Neural cell (in vitro differentiated cells): ENCODE measurements around the gene KCNRG. TPM values are rescaled to one million over a fixed set of nuclear protein-coding genes. Genes with fewer than 3 reads are reported as not detected.

Experiments
- H2AFZ ChIP-seq: fragments of 200-600, 300-800 bp; sonication (generic), shearing (Covaris generic); 2 replicates; pipeline ENCODE4 v1.6.0; 2014; ENCODE audit warnings: low read depth, mild to moderate bottlenecking, antibody characterized with exemption, low read length, moderate library complexity
- H3F3A ChIP-seq: fragments of 200-600 bp; shearing (Covaris generic); 2 replicates; pipeline ENCODE4 v1.6.1; 2016; ENCODE audit warnings: mild to moderate bottlenecking, moderate library complexity, mixed read lengths, antibody characterized with exemption, low read length; ENCODE audit not compliant: insufficient read depth, poor library complexity, severe bottlenecking
- H3K27ac ChIP-seq: fragments of 200-600, 300-800 bp; sonication (generic), shearing (Covaris generic); 2 replicates; pipeline ENCODE4 v1.5.1; 2014; ENCODE audit warnings: mild to moderate bottlenecking, low read length, moderate library complexity
- H3K27me3 ChIP-seq: fragments of 300-800, 200-600 bp; sonication (generic), shearing (Covaris generic); 2 replicates; pipeline ENCODE4 v1.6.0; 2014; ENCODE audit warnings: mild to moderate bottlenecking, low read depth, low read length, moderate library complexity; ENCODE audit not compliant: insufficient read depth
- H3K36me3 ChIP-seq: fragments of 300-800, 200-600 bp; sonication (generic), shearing (Covaris generic); 2 replicates; pipeline ENCODE4 v1.5.1; 2014; ENCODE audit warnings: mild to moderate bottlenecking, antibody characterized with exemption, low read length, moderate library complexity; ENCODE audit not compliant: insufficient read depth
- H3K4me2 ChIP-seq: fragments of 300-800, 200-600 bp; sonication (generic), shearing (Covaris generic); 2 replicates; pipeline ENCODE4 v1.6.0; 2014; ENCODE audit warnings: mild to moderate bottlenecking, low read length
- H3K4me3 ChIP-seq: fragments of 300-800, 200-600 bp; sonication (generic), shearing (Covaris generic); 2 replicates; pipeline ENCODE4 v1.5.1; 2014; ENCODE audit warnings: mild to moderate bottlenecking, low read length, moderate library complexity
- H3K79me2 ChIP-seq: fragments of 200-600 bp; shearing (Covaris generic); replicated peaks from 2 replicates; pipeline ENCODE4 v1.6.0; 2014; ENCODE audit warnings: mild to moderate bottlenecking, low read length, moderate library complexity; ENCODE audit not compliant: insufficient read depth
- H3K9ac ChIP-seq: fragments of 300-800, 200-600 bp; sonication (generic), shearing (Covaris generic); 2 replicates; pipeline ENCODE4 v1.6.1; 2016; ENCODE audit warnings: mild to moderate bottlenecking, low read length, mixed read lengths
- H3K9me2 ChIP-seq: fragments of 200-600 bp; shearing (Covaris generic); 2 replicates; pipeline ENCODE4 v1.6.1; 2016; ENCODE audit warnings: mild to moderate bottlenecking, low read length, mixed read lengths; ENCODE audit not compliant: insufficient read depth
- H3K9me3 ChIP-seq: fragments of 200-600, 300-800 bp; sonication (generic), shearing (Covaris generic); 2 replicates; pipeline ENCODE4 v1.6.1; 2016; ENCODE audit warnings: mild to moderate bottlenecking, mixed run types, low read length, moderate library complexity, mixed read lengths
- H4K20me1 ChIP-seq: fragments of 200-600 bp; shearing (Covaris generic); 2 replicates; pipeline ENCODE4 v1.6.1; 2016; ENCODE audit warnings: mild to moderate bottlenecking, mixed run types; ENCODE audit not compliant: insufficient read depth
- EP300 ChIP-seq: fragments of 450-650 bp; conservative IDR thresholded peaks from 2 replicates; pipeline ENCODE4 v1.6.1; 2014; ENCODE audit warnings: antibody characterized with exemption, mild to moderate bottlenecking, moderate library complexity; ENCODE audit not compliant: poor library complexity, severe bottlenecking
- EZH2 ChIP-seq: fragments of 200-600, 300-800 bp; shearing (Covaris generic), sonication (generic); IDR thresholded peaks from 2 replicates; pipeline ENCODE4 v1.6.1; 2014; ENCODE audit warnings: antibody characterized with exemption, low read length, borderline replicate concordance, mild to moderate bottlenecking; ENCODE audit not compliant: insufficient read depth, poor library complexity, severe bottlenecking
- MXI1 ChIP-seq: fragments of 450-650 bp; conservative IDR thresholded peaks from 2 replicates; pipeline ENCODE4 v1.6.1; 2014; ENCODE audit warnings: antibody characterized with exemption, mild to moderate bottlenecking; ENCODE audit not compliant: poor library complexity, severe bottlenecking
- POLR2AphosphoS5 ChIP-seq: IDR thresholded peaks from 2 replicates; pipeline ENCODE4 v1.6.1; 2012
- RAD21 ChIP-seq: fragments of 450-650 bp; conservative IDR thresholded peaks from 2 replicates; pipeline ENCODE4 v1.6.1; 2014; ENCODE audit warnings: antibody characterized with exemption, mild to moderate bottlenecking, moderate library complexity
- SMC3 ChIP-seq: fragments of 450-650 bp; conservative IDR thresholded peaks from 2 replicates; pipeline ENCODE4 v1.6.1; 2014; ENCODE audit warnings: antibody characterized with exemption, mild to moderate bottlenecking, moderate library complexity; ENCODE audit not compliant: poor library complexity
- TAF1 ChIP-seq: IDR thresholded peaks from 2 replicates; pipeline ENCODE4 v1.6.1; 2012; ENCODE audit warnings: low read depth
- polyA plus RNA-seq: library from polyadenylated mRNA; depleted of rRNA; stranded (reverse); fragments of >200 nt; gene quantifications from 2 replicates; pipeline ENCODE4 v1.2.3, GENCODE V29; 2014
- small RNA-seq, 3 experiments: library from RNA; depleted of rRNA; stranded (forward); fragments of <200 nt; gene quantifications; one replicate each; pipeline ENCODE3, GENCODE V24; 2012
- TF ChIP-seq, protein P1 (sequence below): fragments of 450-650 bp; IDR thresholded peaks from 2 replicates; pipeline ENCODE4 v1.5.1; 2014; ENCODE audit warnings: antibody characterized with exemption, mild to moderate bottlenecking, moderate library complexity; ENCODE audit not compliant: poor library complexity, severe bottlenecking
- TF ChIP-seq, protein P2 (sequence below): IDR thresholded peaks from 2 replicates; pipeline ENCODE4 v1.6.1; 2012; ENCODE audit warnings: borderline replicate concordance

Gene KCNRG
- polyA plus RNA-seq, 1 donor from 2014 or later, result 6.7 TPM

DNA sequence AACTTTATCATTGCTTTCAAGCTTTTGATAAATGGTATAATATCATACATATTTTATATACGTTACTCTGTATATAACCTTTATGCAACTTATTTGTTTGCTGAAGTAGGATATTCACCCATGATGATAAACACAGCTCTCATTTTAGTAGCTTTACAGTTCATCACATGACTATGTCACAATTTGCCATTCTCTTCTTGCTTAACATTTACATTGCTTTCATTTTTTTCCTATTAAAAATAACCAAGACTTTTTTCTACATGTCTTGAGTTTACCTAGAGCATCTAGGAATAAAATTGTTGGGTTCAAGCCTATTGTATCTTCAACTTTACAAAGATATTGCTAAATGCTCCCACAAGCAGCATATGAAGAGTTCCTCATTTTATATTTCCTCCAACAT lies 54.0 kb downstream of the KCNRG start:
- no peak overlapping the region for H3K4me2 ChIP-seq
- no peak overlapping the region for H2AFZ ChIP-seq
- H3F3A ChIP-seq, result no peaks in the 10 kb centered on the region
- H4K20me1 ChIP-seq, result no peaks in the 10 kb centered on the region
- no peaks in the 10 kb centered on the region for H3K27me3 ChIP-seq
- H3K27ac ChIP-seq, result no peak overlapping the region
- H3K36me3 ChIP-seq, result no peaks in the 10 kb centered on the region
- no peak overlapping the region for H3K4me3 ChIP-seq
- TF ChIP-seq RAD21 (no peak), SMC3 (no peak), EP300 (no peak), TAF1 (no peak), EZH2 (no peak), MXI1 (no peak), POLR2AphosphoS5 (no peak)
- TF ChIP-seq, protein P1, sequence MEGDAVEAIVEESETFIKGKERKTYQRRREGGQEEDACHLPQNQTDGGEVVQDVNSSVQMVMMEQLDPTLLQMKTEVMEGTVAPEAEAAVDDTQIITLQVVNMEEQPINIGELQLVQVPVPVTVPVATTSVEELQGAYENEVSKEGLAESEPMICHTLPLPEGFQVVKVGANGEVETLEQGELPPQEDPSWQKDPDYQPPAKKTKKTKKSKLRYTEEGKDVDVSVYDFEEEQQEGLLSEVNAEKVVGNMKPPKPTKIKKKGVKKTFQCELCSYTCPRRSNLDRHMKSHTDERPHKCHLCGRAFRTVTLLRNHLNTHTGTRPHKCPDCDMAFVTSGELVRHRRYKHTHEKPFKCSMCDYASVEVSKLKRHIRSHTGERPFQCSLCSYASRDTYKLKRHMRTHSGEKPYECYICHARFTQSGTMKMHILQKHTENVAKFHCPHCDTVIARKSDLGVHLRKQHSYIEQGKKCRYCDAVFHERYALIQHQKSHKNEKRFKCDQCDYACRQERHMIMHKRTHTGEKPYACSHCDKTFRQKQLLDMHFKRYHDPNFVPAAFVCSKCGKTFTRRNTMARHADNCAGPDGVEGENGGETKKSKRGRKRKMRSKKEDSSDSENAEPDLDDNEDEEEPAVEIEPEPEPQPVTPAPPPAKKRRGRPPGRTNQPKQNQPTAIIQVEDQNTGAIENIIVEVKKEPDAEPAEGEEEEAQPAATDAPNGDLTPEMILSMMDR, result no peak
- TF ChIP-seq, protein P2, sequence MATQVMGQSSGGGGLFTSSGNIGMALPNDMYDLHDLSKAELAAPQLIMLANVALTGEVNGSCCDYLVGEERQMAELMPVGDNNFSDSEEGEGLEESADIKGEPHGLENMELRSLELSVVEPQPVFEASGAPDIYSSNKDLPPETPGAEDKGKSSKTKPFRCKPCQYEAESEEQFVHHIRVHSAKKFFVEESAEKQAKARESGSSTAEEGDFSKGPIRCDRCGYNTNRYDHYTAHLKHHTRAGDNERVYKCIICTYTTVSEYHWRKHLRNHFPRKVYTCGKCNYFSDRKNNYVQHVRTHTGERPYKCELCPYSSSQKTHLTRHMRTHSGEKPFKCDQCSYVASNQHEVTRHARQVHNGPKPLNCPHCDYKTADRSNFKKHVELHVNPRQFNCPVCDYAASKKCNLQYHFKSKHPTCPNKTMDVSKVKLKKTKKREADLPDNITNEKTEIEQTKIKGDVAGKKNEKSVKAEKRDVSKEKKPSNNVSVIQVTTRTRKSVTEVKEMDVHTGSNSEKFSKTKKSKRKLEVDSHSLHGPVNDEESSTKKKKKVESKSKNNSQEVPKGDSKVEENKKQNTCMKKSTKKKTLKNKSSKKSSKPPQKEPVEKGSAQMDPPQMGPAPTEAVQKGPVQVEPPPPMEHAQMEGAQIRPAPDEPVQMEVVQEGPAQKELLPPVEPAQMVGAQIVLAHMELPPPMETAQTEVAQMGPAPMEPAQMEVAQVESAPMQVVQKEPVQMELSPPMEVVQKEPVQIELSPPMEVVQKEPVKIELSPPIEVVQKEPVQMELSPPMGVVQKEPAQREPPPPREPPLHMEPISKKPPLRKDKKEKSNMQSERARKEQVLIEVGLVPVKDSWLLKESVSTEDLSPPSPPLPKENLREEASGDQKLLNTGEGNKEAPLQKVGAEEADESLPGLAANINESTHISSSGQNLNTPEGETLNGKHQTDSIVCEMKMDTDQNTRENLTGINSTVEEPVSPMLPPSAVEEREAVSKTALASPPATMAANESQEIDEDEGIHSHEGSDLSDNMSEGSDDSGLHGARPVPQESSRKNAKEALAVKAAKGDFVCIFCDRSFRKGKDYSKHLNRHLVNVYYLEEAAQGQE, result no peak
- no peaks in the 10 kb centered on the region for H3K9me2 ChIP-seq
- no peak overlapping the region for H3K9ac ChIP-seq
- no peaks in the 10 kb centered on the region for H3K9me3 ChIP-seq
- H3K79me2 ChIP-seq, result peaks cover 52% of the 10 kb centered on the region

DNA sequence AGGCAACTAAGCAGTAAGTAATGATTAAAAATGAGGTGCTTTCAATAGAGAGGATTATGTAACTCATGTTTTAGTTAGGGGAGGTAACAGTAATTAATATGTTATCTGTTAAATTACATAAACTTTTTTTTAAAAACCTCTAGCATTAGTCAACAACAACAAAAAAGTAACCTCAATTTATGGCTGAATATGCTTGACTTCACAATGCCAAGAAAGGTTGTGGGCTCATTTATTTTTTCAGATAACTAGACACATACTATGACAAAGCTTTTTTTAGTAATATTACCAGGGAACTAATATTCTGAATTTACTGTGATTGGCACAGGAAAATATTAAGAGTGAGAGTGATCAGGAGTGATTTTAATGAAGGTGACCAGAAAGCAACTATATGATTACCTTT lies 54.9 kb downstream of the KCNRG start:
- TF ChIP-seq EP300 (no peak), SMC3 (no peak), POLR2AphosphoS5 (no peak), EZH2 (no peak), MXI1 (no peak)
- TF ChIP-seq, protein P1, result no peak
- Histone ChIP-seq H3K9me3 (no peaks in the 10 kb centered on the region), H2AFZ (no peak overlapping the region), H3K4me2 (no peak overlapping the region), H3K79me2 (peaks cover 62% of the 10 kb centered on the region), H3K36me3 (no peaks in the 10 kb centered on the region), H3K27me3 (no peaks in the 10 kb centered on the region), H3K4me3 (no peak overlapping the region), H3F3A (no peaks in the 10 kb centered on the region), H4K20me1 (no peaks in the 10 kb centered on the region), H3K9me2 (no peaks in the 10 kb centered on the region), H3K27ac (no peak overlapping the region), H3K9ac (no peak overlapping the region)

Small RNA genes lying within 50 kb of the gene (small RNA-seq; reads per million reads assigned to genes)
- gene MIR16-1 (5.3 to 15.0 (median 7.3) reads per million in 3 experiments), gene MIR3613 (10.4 to 88.9 (median 55.6) reads per million in 3 experiments), gene RF02105 (0 reads per million in 3 experiments), gene RF02106 (0 reads per million in 3 experiments), gene RF02107 (0 reads per million in 3 experiments), gene RF02108 (0 reads per million in 3 experiments)

Other genes with a start within 250 kb of the KCNRG start
- gene KPNA3, start 222.8 kb upstream of the KCNRG start, polyA plus RNA-seq, result 40.5 and 41.7 TPM in 2 replicates
- 13.2 and 15.4 TPM in 2 replicates for gene SPRYD7, start 79.1 kb upstream of the KCNRG start, polyA plus RNA-seq
- 52.8 and 59.2 TPM in 2 replicates for gene TRIM13, start 18.4 kb upstream of the KCNRG start, polyA plus RNA-seq